BLaER1 treated with 17β-estradiol and CSF1 and Interleukin-3, amounts not matched to agents 10 nM and 100 nM (cell line): Measurements from ENCODE around the gene CHAF1A.

Experiments
- H3K27ac ChIP-seq, 11 experiments: shearing (Covaris generic); formaldehyde crosslinking; 2 replicates each; pipeline ENCODE4 v1.8.1; 2022
- H3K27me3 ChIP-seq, 11 experiments: shearing (Covaris generic); formaldehyde crosslinking; 2 replicates each; pipeline ENCODE4 v1.8.1; 2022
- H3K36me3 ChIP-seq, 11 experiments: shearing (Covaris generic); formaldehyde crosslinking; 2 replicates each; pipeline ENCODE4 v1.8.1; 2022
- H3K4me1 ChIP-seq, 10 experiments: shearing (Covaris generic); formaldehyde crosslinking; 2 replicates each; pipeline ENCODE4 v1.8.1; 2022
- H3K4me2 ChIP-seq, 11 experiments: shearing (Covaris generic); formaldehyde crosslinking; 2 replicates each; pipeline ENCODE4 v1.8.1; 2022
- H3K4me3 ChIP-seq, 10 experiments: shearing (Covaris generic); formaldehyde crosslinking; 2 replicates each; pipeline ENCODE4 v1.8.1; 2022
- H3K9ac ChIP-seq, 11 experiments: shearing (Covaris generic); formaldehyde crosslinking; 2 replicates each; pipeline ENCODE4 v1.8.1; 2022
- H3K9me3 ChIP-seq, 11 experiments: shearing (Covaris generic); formaldehyde crosslinking; replicated peaks in 1 of 11; 2 replicates each; pipeline ENCODE4 v1.8.1; 2022
- H4K20me1 ChIP-seq, 11 experiments: shearing (Covaris generic); formaldehyde crosslinking; 2 replicates each; pipeline ENCODE4 v1.8.1; 2022
- Cebpa-rat ChIP-seq, 11 experiments: shearing (Covaris generic); IDR thresholded peaks; 2 replicates each; pipeline ENCODE4 v1.8.1; 2022

The CHAF1A gene

GRCh38 chr19:4390017-4390566, 12.3 kb upstream of the CHAF1A start:
- peaks cover 60 to 100% (median 80%) of the 10 kb centered on the region in 10 experiments for H3K4me1 ChIP-seq
- H3K9me3 ChIP-seq: no peaks in the 10 kb centered on the region
- peak overlapping the region in 4 of 10 experiments; percentile 10 to 42 (median 28); a peak in 4 of 20 replicates for H3K4me3 ChIP-seq
- TF ChIP-seq Cebpa-rat (IDR thresholded peaks at IDR 0.05): no peak
- H3K27ac ChIP-seq: peak overlapping the region in 10 of 11 experiments; percentile 29 to 72 (median 52); a peak in 17 of 22 replicates
- peaks cover 95 to 100% (median 99%) of the 10 kb centered on the region in 11 experiments for H4K20me1 ChIP-seq
- H3K27me3 ChIP-seq: no peaks in the 10 kb centered on the region
- H3K36me3 ChIP-seq: peaks cover 22 to 86% (median 56%) of the 10 kb centered on the region in 11 experiments
- H3K4me2 ChIP-seq: peak overlapping the region; percentile 39 to 98 (median 76)
- peak overlapping the region; percentile 2 to 74 (median 62); a peak in 21 of 22 replicates for H3K9ac ChIP-seq

GRCh38 chr19:4390567-4391305, 11.7 kb upstream of the CHAF1A start:
- peak overlapping the region; percentile 39 to 98 (median 76) for H3K4me2 ChIP-seq
- H3K27ac ChIP-seq: peak overlapping the region in 10 of 11 experiments; percentile 29 to 72 (median 52); a peak in 15 of 22 replicates
- H3K4me3 ChIP-seq: peak overlapping the region in 4 of 10 experiments; percentile 10 to 42 (median 28); a peak in 6 of 20 replicates
- H3K36me3 ChIP-seq: peaks cover 26 to 86% (median 56%) of the 10 kb centered on the region in 11 experiments
- H3K9ac ChIP-seq: peak overlapping the region; percentile 2 to 74 (median 62); a peak in 21 of 22 replicates
- peaks cover 95 to 100% (median 99%) of the 10 kb centered on the region in 11 experiments for H4K20me1 ChIP-seq
- no peaks in the 10 kb centered on the region for H3K9me3 ChIP-seq
- H3K4me1 ChIP-seq: peaks cover 54 to 100% (median 76%) of the 10 kb centered on the region in 10 experiments
- no peaks in the 10 kb centered on the region for H3K27me3 ChIP-seq
- TF ChIP-seq Cebpa-rat (IDR thresholded peaks at IDR 0.05): no peak

GRCh38 chr19:4391306-4391693, 11.1 kb upstream of the CHAF1A start:
- peak overlapping the region in 3 of 10 experiments; percentile 23 to 42 (median 33); a peak in 5 of 20 replicates for H3K4me3 ChIP-seq
- H3K36me3 ChIP-seq: peaks cover 32 to 88% (median 58%) of the 10 kb centered on the region in 11 experiments
- H3K4me1 ChIP-seq: peaks cover 48 to 99% (median 70%) of the 10 kb centered on the region in 10 experiments
- H4K20me1 ChIP-seq: peaks cover 95 to 100% (median 99%) of the 10 kb centered on the region in 11 experiments
- H3K4me2 ChIP-seq: peak overlapping the region; percentile 39 to 98 (median 76); a peak in 21 of 22 replicates
- H3K27me3 ChIP-seq: no peaks in the 10 kb centered on the region
- peak overlapping the region; percentile 5 to 74 (median 62); a peak in 19 of 22 replicates for H3K9ac ChIP-seq
- no peaks in the 10 kb centered on the region for H3K9me3 ChIP-seq
- H3K27ac ChIP-seq: peak overlapping the region in 8 of 11 experiments; percentile 21 to 72 (median 56); a peak in 8 of 22 replicates
- TF ChIP-seq Cebpa-rat (IDR thresholded peaks at IDR 0.05): no peak

- Histone ChIP-seq H4K20me1 (peaks cover 95 to 100% (median 99%) of the 10 kb centered on the region in 11 experiments), H3K27ac (peak overlapping the region in 5 of 11 experiments; percentile 25 to 72 (median 56); a peak in 6 of 22 replicates), H3K4me1 (peaks cover 43 to 99% (median 67%) of the 10 kb centered on the region in 10 experiments), H3K9me3 (no peaks in the 10 kb centered on the region), H3K9ac (peak overlapping the region; percentile 5 to 74 (median 62); a peak in 18 of 22 replicates), H3K4me3 (peak overlapping the region in 2 of 10 experiments; percentile 33 to 42; a peak in 3 of 20 replicates), H3K36me3 (peaks cover 38 to 88% (median 64%) of the 10 kb centered on the region in 11 experiments), H3K4me2 (peak overlapping the region; percentile 39 to 98 (median 76); a peak in 21 of 22 replicates), H3K27me3 (no peaks in the 10 kb centered on the region)
- no peak for TF ChIP-seq Cebpa-rat (IDR thresholded peaks at IDR 0.05)
Measured at GRCh38 chr19:4391701-4392483, 10.5 kb upstream of the CHAF1A start.

DNA sequence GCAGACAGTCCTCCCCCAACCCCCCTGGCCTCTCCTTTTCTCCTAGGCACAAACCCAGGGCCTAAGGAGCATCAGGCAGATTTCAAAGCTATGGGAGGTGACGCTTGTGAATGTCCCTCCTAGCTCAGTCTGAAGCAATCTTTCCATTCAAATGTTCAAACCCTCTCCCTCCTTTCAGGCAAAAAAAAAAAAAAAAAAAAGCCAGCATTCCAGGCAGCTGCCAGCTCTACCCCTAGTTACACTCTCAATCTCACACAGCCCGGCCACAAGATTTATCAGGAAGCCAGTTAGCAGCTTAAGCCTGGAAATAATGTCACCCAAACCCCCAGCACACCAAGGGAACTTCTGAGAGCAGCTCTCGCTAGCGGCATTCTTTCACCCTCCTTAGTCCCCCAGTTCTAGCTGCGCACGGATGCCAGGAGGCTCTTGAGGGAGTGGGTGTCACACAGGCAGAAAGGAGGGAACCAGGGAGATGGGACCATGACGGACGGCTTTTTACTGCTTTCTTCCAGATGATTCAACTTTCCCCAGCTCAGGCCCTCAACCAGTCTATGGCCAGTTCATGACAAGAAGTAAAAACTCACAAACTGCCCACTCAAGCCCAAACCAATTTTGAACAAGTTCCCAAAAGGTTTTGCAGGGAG, 8.4 kb upstream of the CHAF1A start:
- peak overlapping the region in 4 of 11 experiments; percentile 15 to 98 (median 92); a peak in 6 of 22 replicates for H3K4me2 ChIP-seq

DNA sequence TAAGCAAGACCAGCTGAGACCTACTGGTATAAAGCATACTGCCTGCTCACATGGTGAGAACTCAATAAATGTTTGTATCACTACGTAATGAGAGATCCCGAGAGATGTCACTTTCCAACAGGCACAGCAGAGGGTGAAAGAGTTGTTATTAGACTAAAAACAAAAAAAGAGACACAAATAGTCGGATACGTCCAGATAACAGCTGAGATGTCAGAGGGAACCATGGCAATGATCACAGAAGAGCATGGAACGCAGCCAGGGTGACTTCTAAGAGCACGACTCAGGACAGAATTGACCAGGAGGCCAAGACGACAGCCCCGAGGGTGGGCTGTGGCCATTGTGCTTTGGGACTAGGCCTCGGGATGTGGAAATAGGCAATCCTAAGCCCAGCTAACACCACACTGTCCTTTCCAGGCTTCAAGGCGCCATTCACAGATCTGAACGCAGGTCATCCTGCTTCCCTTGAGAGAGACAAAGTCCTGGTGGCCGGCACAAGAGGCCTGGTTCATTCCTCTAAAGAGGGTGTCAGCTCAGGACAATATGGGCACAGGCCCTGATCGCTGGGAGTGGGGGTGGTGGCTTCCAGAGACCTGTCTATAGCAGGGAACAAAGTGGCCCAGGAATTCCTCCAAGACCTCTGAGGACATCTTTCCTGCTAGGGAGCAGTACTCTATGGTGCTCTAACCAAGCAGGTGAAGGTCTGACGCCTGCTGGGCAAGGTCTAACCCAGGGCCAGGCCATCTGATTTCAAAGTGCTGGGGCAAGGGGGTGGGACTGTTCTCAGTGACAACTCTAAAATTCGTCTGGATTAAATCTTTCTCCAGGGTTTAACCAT, 5.3 kb upstream of the CHAF1A start:
- peaks cover 35 to 81% (median 65%) of the 10 kb centered on the region in 10 experiments for H3K4me1 ChIP-seq
- 0 out of 20 replicates have a peak overlapping the region, but pooled peaks of 1 of the 10 experiments have one; percentile 13 for H3K4me3 ChIP-seq
- H3K9ac ChIP-seq: peak overlapping the region in 9 of 11 experiments; percentile 0 to 68 (median 37); a peak in 15 of 22 replicates
- H4K20me1 ChIP-seq: peaks cover 69 to 80% (median 74%) of the 10 kb centered on the region in 11 experiments
- H3K27me3 ChIP-seq: no peaks in the 10 kb centered on the region
- peaks cover 0 to 3% (median 0%) of the 10 kb centered on the region in 11 experiments; a peak in 1 of 22 replicates for H3K9me3 ChIP-seq
- TF ChIP-seq Cebpa-rat (IDR thresholded peaks at IDR 0.05): no peak
- peak overlapping the region in 8 of 11 experiments; percentile 31 to 97 (median 92); a peak in 15 of 22 replicates for H3K4me2 ChIP-seq
- 0 out of 22 replicates have a peak overlapping the region, but pooled peaks of 3 of the 11 experiments have one; percentile 9 to 25 (median 18) for H3K27ac ChIP-seq
- peaks cover 37 to 64% (median 49%) of the 10 kb centered on the region in 11 experiments; a peak in 21 of 22 replicates for H3K36me3 ChIP-seq

More for the DNA sequence above, 8.4 kb upstream of the CHAF1A start:
- TF ChIP-seq Cebpa-rat (IDR thresholded peaks at IDR 0.05): no peak
- Histone ChIP-seq H3K9me3 (peaks cover 0 to 3% (median 0%) of the 10 kb centered on the region in 11 experiments; a peak in 1 of 22 replicates), H3K4me1 (peaks cover 43 to 99% (median 77%) of the 10 kb centered on the region in 10 experiments), H3K27me3 (no peaks in the 10 kb centered on the region), H3K4me3 (no peak overlapping the region), H4K20me1 (peaks cover 98 to 100% (median 99%) of the 10 kb centered on the region in 11 experiments), H3K27ac (peak overlapping the region in 1 of 11 experiments; percentile 33; a peak in 2 of 22 replicates), H3K9ac (peak overlapping the region in 9 of 11 experiments; percentile 9 to 61 (median 37); a peak in 12 of 22 replicates), H3K36me3 (peaks cover 47 to 87% (median 62%) of the 10 kb centered on the region in 11 experiments; a peak in 21 of 22 replicates)

DNA sequence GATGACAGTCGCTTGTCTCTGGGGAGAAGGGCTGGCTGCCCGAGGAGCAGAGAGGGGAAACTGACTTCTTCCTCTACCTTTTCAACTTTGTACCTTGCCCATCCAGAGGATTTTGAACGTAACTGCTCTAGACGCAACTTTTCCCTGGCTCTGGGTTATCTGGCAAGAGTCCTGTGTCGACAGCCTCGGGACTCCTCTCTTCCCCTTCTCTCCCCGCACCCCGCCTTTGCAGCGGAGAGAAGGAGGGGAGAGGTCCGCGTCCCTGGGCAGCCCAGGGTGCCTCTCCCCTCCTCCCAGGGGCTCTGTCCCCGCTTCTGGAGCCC, 2.7 kb upstream of the CHAF1A start:
- no peak for TF ChIP-seq Cebpa-rat (IDR thresholded peaks at IDR 0.05)
- Histone ChIP-seq H3K4me1 (peaks cover 50 to 71% (median 62%) of the 10 kb centered on the region in 10 experiments), H3K4me3 (peak overlapping the region; percentile 79 to 100 (median 94)), H3K27me3 (no peaks in the 10 kb centered on the region), H3K27ac (peak overlapping the region; percentile 90 to 99 (median 98)), H4K20me1 (peaks cover 43 to 76% (median 66%) of the 10 kb centered on the region in 11 experiments), H3K9ac (peak overlapping the region; percentile 91 to 100 (median 99)), H3K36me3 (peaks cover 35 to 54% (median 41%) of the 10 kb centered on the region in 11 experiments; a peak in 21 of 22 replicates), H3K4me2 (peak overlapping the region; percentile 86 to 97 (median 94)), H3K9me3 (peaks cover 0 to 3% (median 0%) of the 10 kb centered on the region in 11 experiments; a peak in 1 of 22 replicates)
